AG10803 (cell line): Measurements from ENCODE around the gene IMMP2L.

ENCODE experiments used
- DNase-seq: peaks from one replicate; pipeline ENCODE4 v3.0.0; 2010; ENCODE audit warnings: low read depth
- H3K4me3 ChIP-seq: 2 replicates; pipeline ENCODE4 v1.5.1; 2011; ENCODE audit warnings: mild to moderate bottlenecking, low read length, control low read depth
- CTCF ChIP-seq: conservative IDR thresholded peaks from 2 replicates; pipeline ENCODE4 v1.5.1; 2011; ENCODE audit warnings: mild to moderate bottlenecking, low read length, control low read depth, inconsistent platforms

The IMMP2L gene

GRCh38 chr7:111088328-111088727 lies 474.0 kb downstream of the IMMP2L start:
- no peak for TF ChIP-seq CTCF
- H3K4me3 ChIP-seq = no peak overlapping the region
- no peak for DNase-seq

GRCh38 chr7:111086532-111086931 lies 475.8 kb downstream of the IMMP2L start:
- no peak overlapping the region for H3K4me3 ChIP-seq
- TF ChIP-seq CTCF = no peak
- no peak for DNase-seq

- no peak for DNase-seq
- TF ChIP-seq CTCF = no peak
These were observed 476.9 kb downstream of the IMMP2L start for GRCh38 chr7:111085356-111085755.

GRCh38 chr7:111083413-111083812 lies 478.9 kb downstream of the IMMP2L start:
- TF ChIP-seq CTCF = no peak
- H3K4me3 ChIP-seq = no peak overlapping the region
- peak; percentile 79 for DNase-seq

More at GRCh38 chr7:111085356-111085755, 476.9 kb downstream of the IMMP2L start:
- no peak overlapping the region for H3K4me3 ChIP-seq

- TF ChIP-seq CTCF = no peak
- no peak overlapping the region for H3K4me3 ChIP-seq
- peak; percentile 87 for DNase-seq
These were observed 479.9 kb downstream of the IMMP2L start for GRCh38 chr7:111082351-111082750.

- H3K4me3 ChIP-seq = no peak overlapping the region
- no peak for TF ChIP-seq CTCF
- DNase-seq = no peak
These were observed 480.6 kb downstream of the IMMP2L start for GRCh38 chr7:111081546-111082267.

GRCh38 chr7:111080495-111081105 lies 481.7 kb downstream of the IMMP2L start:
- no peak for TF ChIP-seq CTCF
- DNase-seq = no peak
- H3K4me3 ChIP-seq = no peak overlapping the region
